ENCODE data around the gene CRYZL1.

DNA sequence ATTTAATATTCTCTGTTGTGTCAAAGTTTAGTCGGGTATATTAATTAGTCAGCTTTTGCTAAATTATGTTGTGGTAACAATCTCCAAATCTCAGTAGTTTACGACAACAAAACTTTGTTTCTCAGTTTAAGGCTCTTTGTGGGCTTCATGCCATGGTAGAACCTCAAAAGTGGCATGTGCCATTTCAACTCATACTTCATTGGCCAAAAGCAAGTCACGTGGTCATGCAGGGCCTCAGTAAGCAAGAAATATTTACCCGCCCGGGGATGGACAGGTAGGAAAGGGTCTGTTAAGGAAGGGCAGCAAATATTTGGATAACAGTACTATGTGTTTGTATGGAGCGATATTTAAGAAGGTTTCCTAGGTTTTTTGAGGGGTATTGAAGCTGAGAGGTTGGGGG is 39.3 kb upstream of the CRYZL1 start:
- TF ChIP-seq POLR2A (IDR thresholded peaks at IDR 0.05) (no peak), CTCF (IDR thresholded peaks at IDR 0.05 in 8 of 11, conservative IDR thresholded peaks at IDR 0.05 in 3 of 11) (no peak), POLR2AphosphoS5 (IDR thresholded peaks at IDR 0.05) (no peak)

All from spleen (tissue), 7 donors.